Upper lobe of left lung (tissue), 6 donors: ENCODE results near the gene MNAT1. TPM values are rescaled to one million over a fixed set of nuclear protein-coding genes. Genes with fewer than 3 reads are reported as not detected.

Experiments used
- ATAC-seq, 2 donors: fragments of 200-7000 bp; cut with Tn5 transposase; one replicate each; pipeline ENCODE4 v1.9.1; 2022; ENCODE audit warnings: mild to moderate bottlenecking in 2 of 2, moderate library complexity in 2 of 2; ENCODE audit not compliant: low FRiP score in 2 of 2
- DNase-seq, 2 donors: peaks; one replicate each; pipeline ENCODE4 v3.0.0-alpha.2; 2019 to 2020
- H3K27ac ChIP-seq, 4 donors: fragments of 200-600 bp; sonication (generic); one replicate each; pipeline ENCODE4 v1.5.1; 2016 to 2019
- H3K27me3 ChIP-seq, 4 donors: fragments of 200-600 bp; sonication (generic); one replicate each; pipeline ENCODE4 v1.5.1; 2017 to 2019
- H3K36me3 ChIP-seq, 4 donors: fragments of 200-600 bp; sonication (generic); one replicate each; pipeline ENCODE4 v1.5.1; 2016 to 2019
- H3K4me1 ChIP-seq, 4 donors: fragments of 200-600 bp; sonication (generic); one replicate each; pipeline ENCODE4 v1.5.1; 2018 to 2019
- H3K4me3 ChIP-seq, 4 donors: fragments of 200-600 bp; sonication (generic); one replicate each; pipeline ENCODE4 v1.5.1; 2017 to 2019; ENCODE audit warnings: mild to moderate bottlenecking in 2 of 4, moderate library complexity in 1 of 4
- H3K9me3 ChIP-seq, 4 donors: fragments of 200-600 bp; sonication (generic); one replicate each; pipeline ENCODE4 v1.5.1; 2018 to 2019
- CTCF ChIP-seq, 6 experiments: fragments of 450-650 bp in 4 of 6; fragments of 200-600 bp in 2 of 6; sonication (generic) in 2 of 6; IDR thresholded peaks; one replicate each; pipeline ENCODE4 v1.5.1; 2016 to 2019; ENCODE audit warnings: antibody characterized with exemption in 6 of 6
- EP300 ChIP-seq, 4 donors: sonication (generic); formaldehyde crosslinking; IDR thresholded peaks; one replicate each; pipeline ENCODE4 v1.5.1; 2017; ENCODE audit warnings: antibody characterized with exemption in 4 of 4, control low read depth in 2 of 4
- POLR2A ChIP-seq, 4 donors: fragments of 450-650 bp; IDR thresholded peaks; one replicate each; pipeline ENCODE4 v1.5.1; 2016 to 2017; ENCODE audit warnings: antibody characterized with exemption in 4 of 4, mild to moderate bottlenecking in 2 of 4
- POLR2AphosphoS5 ChIP-seq, 2 donors: sonication (generic); formaldehyde crosslinking; IDR thresholded peaks; one replicate each; pipeline ENCODE4 v1.5.1; 2017; ENCODE audit warnings: antibody characterized with exemption in 2 of 2
- WGBS, 2 donors: methylation state at CpG; one replicate each; pipeline ENCODE4 v1.1.5; 2017 to 2018; 5-methylcytosine and 5-hydroxymethylcytosine counted together
- total RNA-seq, 6 donors: library from RNA; depleted of rRNA in 4 of 6; stranded (reverse); fragments of >200 nt in 4 of 6; gene quantifications; one replicate each; pipeline versions ENCODE4 v1.1.0 to v1.2.1, GENCODE V29; 2016 to 2021
- donor health status: DM: no; HTN: no; CAD: no; lungs with moderate emphysema.
- donor health status: DM: no; HTN: yes; CAD: no; lungs with severe emphysema.

MNAT1 gene
- total RNA-seq, 6 donors from 2014 or later = 15.3 to 66.0 (median 19.9) TPM

GRCh38 chr14:60944204-60944603 is 209.6 kb downstream of the MNAT1 start:
- DNase-seq = no peak
- WGBS, 2 donors = 63 to 65% methylated on average over 4 of the region's 4 CpGs
- Histone ChIP-seq H3K27ac (no peak overlapping the region), H3K4me3 (no peak overlapping the region), H3K36me3 (no peaks in the 10 kb centered on the region), H3K4me1 (no peaks in the 10 kb centered on the region), H3K27me3 (no peaks in the 10 kb centered on the region), H3K9me3 (no peaks in the 10 kb centered on the region)
- no peak for ATAC-seq
- TF ChIP-seq CTCF (IDR thresholded peaks at IDR 0.05) = no peak
- no peak for TF ChIP-seq EP300 (IDR thresholded peaks at IDR 0.05)
- TF ChIP-seq POLR2A (IDR thresholded peaks at IDR 0.05) = no peak
- TF ChIP-seq POLR2AphosphoS5 (IDR thresholded peaks at IDR 0.05) = no peak

- H3K4me3 ChIP-seq = no peak overlapping the region
- no peak for TF ChIP-seq CTCF (IDR thresholded peaks at IDR 0.05)
- no peak for TF ChIP-seq EP300 (IDR thresholded peaks at IDR 0.05)
- no peak for TF ChIP-seq POLR2A (IDR thresholded peaks at IDR 0.05)
- TF ChIP-seq POLR2AphosphoS5 (IDR thresholded peaks at IDR 0.05) = no peak
- H3K9me3 ChIP-seq = no peaks in the 10 kb centered on the region
- no peak overlapping the region for H3K27ac ChIP-seq
- DNase-seq (no peak), ATAC-seq (no peak)
- no peaks in the 10 kb centered on the region for H3K27me3 ChIP-seq
- 72 to 77% methylated on average over 1 of the region's 1 CpG for WGBS, 2 donors
- H3K4me1 ChIP-seq = no peaks in the 10 kb centered on the region
- H3K36me3 ChIP-seq = no peaks in the 10 kb centered on the region
Measured at GRCh38 chr14:60945984-60946383, 211.4 kb downstream of the MNAT1 start.

GRCh38 chr14:60946773-60947172 is 212.2 kb downstream of the MNAT1 start:
- no peaks in the 10 kb centered on the region for H3K9me3 ChIP-seq
- ATAC-seq (no peak), DNase-seq (no peak)
- H3K36me3 ChIP-seq = no peaks in the 10 kb centered on the region
- H3K4me1 ChIP-seq = no peaks in the 10 kb centered on the region
- H3K27me3 ChIP-seq = no peaks in the 10 kb centered on the region
- WGBS, 2 donors = 90 to 96% methylated on average over 3 of the region's 3 CpGs
- H3K27ac ChIP-seq = no peak overlapping the region
- TF ChIP-seq POLR2AphosphoS5 (IDR thresholded peaks at IDR 0.05) (no peak), CTCF (IDR thresholded peaks at IDR 0.05) (no peak), EP300 (IDR thresholded peaks at IDR 0.05) (no peak), POLR2A (IDR thresholded peaks at IDR 0.05) (no peak)
- H3K4me3 ChIP-seq = no peak overlapping the region

- no peak overlapping the region for H3K27ac ChIP-seq
- TF ChIP-seq POLR2A (IDR thresholded peaks at IDR 0.05) (no peak), POLR2AphosphoS5 (IDR thresholded peaks at IDR 0.05) (no peak), CTCF (IDR thresholded peaks at IDR 0.05) (no peak), EP300 (IDR thresholded peaks at IDR 0.05) (no peak)
- H3K27me3 ChIP-seq = no peaks in the 10 kb centered on the region
- ATAC-seq = peak in 1 of 2 donors; percentile 26
- DNase-seq = no peak
- no peaks in the 10 kb centered on the region for H3K36me3 ChIP-seq
- WGBS, 2 donors = 64 to 65% methylated on average over 3 of the region's 3 CpGs
- peaks cover 6 to 11% (median 7%) of the 10 kb centered on the region in 4 donors for H3K9me3 ChIP-seq
- H3K4me1 ChIP-seq = no peaks in the 10 kb centered on the region
- no peak overlapping the region for H3K4me3 ChIP-seq
Measured at GRCh38 chr14:60951776-60952435, 217.3 kb downstream of the MNAT1 start.

GRCh38 chr14:60956202-60956601 is 221.6 kb downstream of the MNAT1 start:
- ATAC-seq = no peak
- TF ChIP-seq EP300 (IDR thresholded peaks at IDR 0.05) (no peak), POLR2AphosphoS5 (IDR thresholded peaks at IDR 0.05) (no peak), POLR2A (IDR thresholded peaks at IDR 0.05) (no peak), CTCF (IDR thresholded peaks at IDR 0.05) (no peak)
- H3K4me3 ChIP-seq = no peak overlapping the region
- H3K4me1 ChIP-seq = no peaks in the 10 kb centered on the region
- H3K36me3 ChIP-seq = no peaks in the 10 kb centered on the region
- no peaks in the 10 kb centered on the region for H3K27me3 ChIP-seq
- no peak overlapping the region for H3K27ac ChIP-seq
- H3K9me3 ChIP-seq = peaks cover 18 to 35% (median 24%) of the 10 kb centered on the region in 4 donors
- DNase-seq = no peak
- 82 to 83% methylated on average over 4 of the region's 4 CpGs for WGBS, 2 donors
